Measurements from ENCODE around the gene IMMT. TPM values are rescaled to one million over a fixed set of nuclear protein-coding genes. Genes with fewer than 3 reads are reported as not detected.
"Not testable (repeated sequence)": the region's sequence is repeated elsewhere in the genome, so short reads cannot be mapped to it uniquely, and the experiment has no call there.

The IMMT gene
- total RNA-seq, 1 donor from 2014 or later, result 288 TPM

- H3K36me3 ChIP-seq, result peaks cover 29% of the 10 kb centered on the region
- H3K4me1 ChIP-seq, result peaks cover 69% of the 10 kb centered on the region
- H3K4me3 ChIP-seq, result no peak overlapping the region
- no peak for TF ChIP-seq CTCF (IDR thresholded peaks at IDR 0.05; ENCODE audit: borderline replicate concordance)
- H3K27me3 ChIP-seq (ENCODE audit: low read depth), result no peaks in the 10 kb centered on the region
- no peak overlapping the region for H3K27ac ChIP-seq (replicated peaks)
- no peaks in the 10 kb centered on the region for H3K9me3 ChIP-seq (replicated peaks)
- intact Hi-C loops (cut with micrococcal nuclease), result no loop called here
- DNase-seq, result no peak
Observed at GRCh38 chr2:86203614-86204013, 8.4 kb upstream of the IMMT start.

GRCh38 chr2:86202702-86203101 is 7.4 kb upstream of the IMMT start:
- no peaks in the 10 kb centered on the region for H3K27me3 ChIP-seq (ENCODE audit: low read depth)
- peak overlapping the region; percentile 3 for H3K4me3 ChIP-seq
- H3K9me3 ChIP-seq (replicated peaks), result no peaks in the 10 kb centered on the region
- H3K4me1 ChIP-seq, result peaks cover 70% of the 10 kb centered on the region
- DNase-seq, result no peak
- H3K27ac ChIP-seq (replicated peaks), result peak overlapping the region; percentile 65
- H3K36me3 ChIP-seq, result peaks cover 20% of the 10 kb centered on the region
- intact Hi-C loops (cut with micrococcal nuclease), result no loop called here
- TF ChIP-seq CTCF (IDR thresholded peaks at IDR 0.05; ENCODE audit: borderline replicate concordance), result no peak

- no peaks in the 10 kb centered on the region for H3K9me3 ChIP-seq (replicated peaks)
- H3K27me3 ChIP-seq (ENCODE audit: low read depth), result no peaks in the 10 kb centered on the region
- DNase-seq, result no peak
- intact Hi-C loops (cut with micrococcal nuclease), result no loop called here
- TF ChIP-seq CTCF (IDR thresholded peaks at IDR 0.05; ENCODE audit: borderline replicate concordance), result no peak
- H3K4me1 ChIP-seq, result peaks cover 70% of the 10 kb centered on the region
- peak overlapping the region; percentile 65 for H3K27ac ChIP-seq (replicated peaks)
- peaks cover 16% of the 10 kb centered on the region for H3K36me3 ChIP-seq
- peak overlapping the region; percentile 3 for H3K4me3 ChIP-seq
Observed at GRCh38 chr2:86202336-86202692, 7.1 kb upstream of the IMMT start.

- intact Hi-C loops (cut with micrococcal nuclease), result no loop called here
- peak overlapping the region; percentile 3 for H3K4me3 ChIP-seq
- peak; percentile 38 for TF ChIP-seq CTCF (IDR thresholded peaks at IDR 0.05; ENCODE audit: borderline replicate concordance)
- H3K27me3 ChIP-seq (ENCODE audit: low read depth), result no peaks in the 10 kb centered on the region
- H3K27ac ChIP-seq (replicated peaks), result peak overlapping the region; percentile 65
- no peaks in the 10 kb centered on the region for H3K9me3 ChIP-seq (replicated peaks)
- no peak for DNase-seq
- H3K4me1 ChIP-seq, result peaks cover 70% of the 10 kb centered on the region
- H3K36me3 ChIP-seq, result peaks cover 11% of the 10 kb centered on the region
Observed at GRCh38 chr2:86201671-86202335, 6.5 kb upstream of the IMMT start.

- Histone ChIP-seq H3K4me3 (peak overlapping the region; percentile 85), H3K27ac (replicated peaks) (peak overlapping the region; percentile 95), H3K4me1 (peaks cover 78% of the 10 kb centered on the region)
- H3K36me3 ChIP-seq; H3K27me3 ChIP-seq (ENCODE audit: low read depth); DNase-seq; intact Hi-C loops (cut with micrococcal nuclease); H3K9me3 ChIP-seq (replicated peaks): not testable (repeated sequence)
Observed at GRCh38 chr2:86200564-86200963, 5.3 kb upstream of the IMMT start.

GRCh38 chr2:86199834-86200177 is 4.5 kb upstream of the IMMT start:
- TF ChIP-seq CTCF (IDR thresholded peaks at IDR 0.05; ENCODE audit: borderline replicate concordance), result no peak
- Histone ChIP-seq H3K4me3 (peak overlapping the region; percentile 85), H3K27me3 (ENCODE audit: low read depth) (no peaks in the 10 kb centered on the region), H3K9me3 (replicated peaks) (no peaks in the 10 kb centered on the region), H3K36me3 (no peaks in the 10 kb centered on the region), H3K4me1 (peaks cover 75% of the 10 kb centered on the region), H3K27ac (replicated peaks) (peak overlapping the region; percentile 95)
- DNase-seq, result no peak
- intact Hi-C loops (cut with micrococcal nuclease), result no loop called here
